ENCODE measurements around the gene KARS1. TPM values are rescaled to one million over a fixed set of nuclear protein-coding genes. Genes with fewer than 3 reads are reported as not detected.

Gene KARS1
- total RNA-seq, 1 donor from 2014 or later = 65.2 TPM

- intact Hi-C loops (cut with DNase I) = loop anchor here (10.0 kb wide), 1 partner anchor 642 kb away; the partner anchor contains the start of gene WDR59
- H3K36me3 ChIP-seq = peaks cover 54 to 62% of the 10 kb centered on the region in 2 donors
- no peak for TF ChIP-seq CTCF (IDR thresholded peaks at IDR 0.05)
Measured at GRCh38 chr16:75626806-75627205, 20.7 kb downstream of the KARS1 start.

GRCh38 chr16:75624921-75625334 is 22.5 kb downstream of the KARS1 start:
- Histone ChIP-seq H3K27me3 (no peaks in the 10 kb centered on the region), H3K4me3 (no peak overlapping the region), H3K9me3 (no peaks in the 10 kb centered on the region), H3K36me3 (peaks cover 35 to 47% of the 10 kb centered on the region in 2 donors), H3K27ac (peak overlapping the region in 1 of 2 donors; percentile 36), H3K4me1 (peaks cover 0 to 27% of the 10 kb centered on the region in 2 donors)
- intact Hi-C loops (cut with DNase I) = loop anchor here (10.0 kb wide), 1 partner anchor 640 kb away; the partner anchor contains the start of gene WDR59
- no peak for TF ChIP-seq CTCF (IDR thresholded peaks at IDR 0.05)
- DNase-seq (ENCODE audit: low spot score in 2 of 2) = no peak

More at GRCh38 chr16:75626806-75627205, 20.7 kb downstream of the KARS1 start:
- peaks cover 0 to 11% of the 10 kb centered on the region in 2 donors for H3K4me1 ChIP-seq
- no peak for DNase-seq (ENCODE audit: low spot score in 2 of 2)
- H3K9me3 ChIP-seq = no peaks in the 10 kb centered on the region
- H3K27me3 ChIP-seq = no peaks in the 10 kb centered on the region
- no peak overlapping the region for H3K27ac ChIP-seq
- H3K4me3 ChIP-seq = no peak overlapping the region

GRCh38 chr16:75622761-75623605 is 24.5 kb downstream of the KARS1 start, which contains the start of gene ADAT1:
Gene ADAT1, minus strand, starts transcription at chr16:75623281. Its CDS starts 2,482 bp downstream, at chr16:75620799.
- peaks cover 0 to 27% of the 10 kb centered on the region in 2 donors for H3K4me1 ChIP-seq
- no peaks in the 10 kb centered on the region for H3K9me3 ChIP-seq
- intact Hi-C loops (cut with DNase I) = loop anchor here (1.0 to 10.0 kb wide), 8 partner anchors 24 to 638 kb away; partner anchors contain the start of genes GABARAPL2, KARS1, TERF2IP and TMEM170A
- TF ChIP-seq CTCF (IDR thresholded peaks at IDR 0.05) = no peak
- DNase-seq (ENCODE audit: low spot score in 2 of 2) = peak; percentile 97 to 100
- H3K4me3 ChIP-seq = peak within 1 kb of the TSS; percentile 67 to 75
- peak within 1 kb of the TSS; percentile 91 to 95 for H3K27ac ChIP-seq
- H3K36me3 ChIP-seq = peaks cover 27 to 44% of the 10 kb centered on the region in 2 donors
- no peaks in the 10 kb centered on the region for H3K27me3 ChIP-seq

GRCh38 chr16:75621170-75621477 is 26.3 kb downstream of the KARS1 start:
- Histone ChIP-seq H3K9me3 (no peaks in the 10 kb centered on the region), H3K4me3 (no peak overlapping the region), H3K27me3 (no peaks in the 10 kb centered on the region), H3K4me1 (peaks cover 0 to 27% of the 10 kb centered on the region in 2 donors), H3K36me3 (peaks cover 24 to 42% of the 10 kb centered on the region in 2 donors), H3K27ac (no peak overlapping the region)
- TF ChIP-seq CTCF (IDR thresholded peaks at IDR 0.05) = peak; percentile 6 to 60 (median 33)
- no peak for DNase-seq (ENCODE audit: low spot score in 2 of 2)
- intact Hi-C loops (cut with DNase I) = loop anchor here (10.0 kb wide), 1 partner anchor 636 kb away; the partner anchor contains the start of gene WDR59

GRCh38 chr16:75620326-75621169 is 26.9 kb downstream of the KARS1 start:
- Histone ChIP-seq H3K27me3 (no peaks in the 10 kb centered on the region), H3K36me3 (peaks cover 29 to 43% of the 10 kb centered on the region in 2 donors), H3K4me1 (peaks cover 0 to 27% of the 10 kb centered on the region in 2 donors), H3K9me3 (no peaks in the 10 kb centered on the region), H3K4me3 (no peak overlapping the region), H3K27ac (no peak overlapping the region)
- no peak for TF ChIP-seq CTCF (IDR thresholded peaks at IDR 0.05)
- DNase-seq (ENCODE audit: low spot score in 2 of 2) = no peak
- intact Hi-C loops (cut with DNase I) = loop anchor here (10.0 kb wide), 1 partner anchor 636 kb away; the partner anchor contains the start of gene WDR59
